Measurements from ENCODE around the gene EPB41. TPM values are rescaled to one million over a fixed set of nuclear protein-coding genes. Genes with fewer than 3 reads are reported as not detected.
A peak's percentile ranks its signal among the peaks of the same experiment; 100 is the strongest.

The EPB41 gene
- total RNA-seq, 2 donors from 2014 or later: 193 to 221 TPM

- H3K4me1 Mint-ChIP-seq: peaks cover 42% of the 10 kb centered on the region
- H3K4me3 Mint-ChIP-seq: no peak overlapping the region
- peak overlapping the region; percentile 88 for H3K27ac Mint-ChIP-seq
- H3K36me3 Mint-ChIP-seq (ENCODE audit: low read depth): peaks cover 2% of the 10 kb centered on the region
- H3K27me3 Mint-ChIP-seq: no peaks in the 10 kb centered on the region
- no peaks in the 10 kb centered on the region for H3K9me3 ChIP-seq (ENCODE audit: control insufficient read depth, low read length, poor library complexity, severe bottlenecking)
- DNase-seq (no peak), ATAC-seq (no peak)
These were observed 250.2 kb downstream of the EPB41 start for GRCh38 chr1:29164588-29164987.

- H3K9me3 ChIP-seq (ENCODE audit: control insufficient read depth, low read length, poor library complexity, severe bottlenecking): no peaks in the 10 kb centered on the region
- Mint-ChIP-seq H3K4me1 (peaks cover 55% of the 10 kb centered on the region), H3K27me3 (no peaks in the 10 kb centered on the region), H3K36me3 (ENCODE audit: low read depth) (peaks cover 2% of the 10 kb centered on the region), H3K4me3 (peak overlapping the region; percentile 57), H3K27ac (peak overlapping the region; percentile 84)
- DNase-seq: no peak
- ATAC-seq: peak; percentile 36
These were observed 252.0 kb downstream of the EPB41 start for GRCh38 chr1:29166291-29166878.

GRCh38 chr1:29167904-29168303 is 253.5 kb downstream of the EPB41 start:
- Mint-ChIP-seq H3K4me1 (peaks cover 59% of the 10 kb centered on the region), H3K27me3 (no peaks in the 10 kb centered on the region), H3K36me3 (ENCODE audit: low read depth) (peaks cover 2% of the 10 kb centered on the region), H3K27ac (peak overlapping the region; percentile 84), H3K4me3 (no peak overlapping the region)
- no peaks in the 10 kb centered on the region for H3K9me3 ChIP-seq (ENCODE audit: control insufficient read depth, low read length, poor library complexity, severe bottlenecking)
- no peak for ATAC-seq
- no peak for DNase-seq

Other genes starting within 250 kb of the EPB41 start
- gene GMEB1, start 245.8 kb upstream of the EPB41 start, total RNA-seq: 10 to 100 TPM; 11.8 to 13.1 TPM
- 10 to 100 TPM; 70.9 to 79.7 TPM for gene YTHDF2, start 177.6 kb upstream of the EPB41 start, total RNA-seq
- gene OPRD1, start 102.4 kb upstream of the EPB41 start, total RNA-seq: not detected
- not detected for gene TMEM200B, start 209.3 kb downstream of the EPB41 start, total RNA-seq

Data from T-helper 17 cell (primary cell).